SKM-1 treated with dmso at 0.1 percent for 144 hours (cell line): ENCODE data around the gene MCM10.
"Not testable (repeated sequence)": the region's sequence is repeated elsewhere in the genome, so short reads cannot be mapped to it uniquely, and the experiment has no call there.

Experiments used
- DNase-seq: peaks from one replicate; lab custom pipeline; 2025; ENCODE audit not compliant: unreplicated experiment; lab: John Stamatoyannopoulos, UW

Gene MCM10

GRCh38 chr10:13219685-13220670 is 58.6 kb downstream of the MCM10 start:
- DNase-seq = no peak

- no peak for DNase-seq
Observed at GRCh38 chr10:13221572-13221971, 60.2 kb downstream of the MCM10 start.

DNA sequence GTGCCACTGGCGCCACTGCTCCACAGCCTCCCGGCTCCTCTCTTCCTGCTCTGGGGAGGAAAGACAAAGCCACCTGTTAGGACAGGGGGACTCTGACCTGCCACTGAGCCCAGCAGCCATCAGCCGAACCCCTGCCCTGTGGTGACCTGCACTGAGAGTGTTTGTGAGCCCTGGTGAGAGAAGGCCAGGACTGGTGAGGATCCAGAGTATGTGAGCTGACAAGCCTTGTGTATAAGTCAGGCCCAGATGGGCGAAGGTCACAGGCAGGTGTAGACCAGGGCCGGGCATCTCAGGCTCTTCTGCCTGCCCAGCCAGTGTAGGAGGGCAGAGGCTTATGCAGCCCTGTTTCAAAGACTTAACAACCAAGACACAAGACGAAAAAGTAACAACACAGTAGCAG is 60.8 kb downstream of the MCM10 start:
- DNase-seq = no peak

DNA sequence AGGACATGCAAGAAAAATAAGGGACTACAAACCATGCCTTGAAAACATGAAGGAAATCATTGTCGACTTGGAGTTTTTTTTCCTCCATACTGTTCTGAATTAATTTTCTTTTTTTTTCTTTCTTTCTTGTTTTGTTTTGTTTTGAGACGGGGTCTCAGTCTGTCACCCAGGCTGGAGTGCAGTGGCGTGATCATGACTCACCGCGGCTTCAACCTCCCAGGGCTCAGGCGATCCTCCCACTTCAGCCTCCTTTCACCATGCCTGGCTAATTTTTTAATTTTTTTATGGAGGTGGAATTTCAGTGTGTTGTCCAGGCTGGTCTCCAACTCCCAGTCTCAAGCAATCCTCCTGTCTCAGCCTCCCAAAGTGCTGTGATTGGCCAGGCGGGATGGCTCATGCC is 61.2 kb downstream of the MCM10 start:
- DNase-seq = no peak

DNA sequence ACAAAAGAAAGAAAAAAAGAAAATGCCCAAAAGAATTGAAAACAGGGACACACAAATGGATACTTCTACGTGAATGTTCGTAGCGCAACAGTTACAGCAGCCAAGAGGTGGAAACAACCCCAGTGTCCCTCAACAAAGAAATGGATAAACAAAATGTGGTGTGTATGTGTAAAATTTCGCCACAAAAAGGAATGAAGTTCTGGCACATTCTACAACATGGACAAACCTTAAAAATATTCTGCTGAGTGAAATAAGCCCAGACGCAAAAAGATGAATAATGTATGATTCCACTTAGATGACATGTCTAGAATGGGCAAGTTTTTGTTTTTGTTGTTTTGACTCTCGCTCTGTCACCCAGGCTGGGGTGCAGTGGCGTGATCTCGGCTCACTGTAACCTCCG is 61.9 kb downstream of the MCM10 start:
- no peak for DNase-seq

DNA sequence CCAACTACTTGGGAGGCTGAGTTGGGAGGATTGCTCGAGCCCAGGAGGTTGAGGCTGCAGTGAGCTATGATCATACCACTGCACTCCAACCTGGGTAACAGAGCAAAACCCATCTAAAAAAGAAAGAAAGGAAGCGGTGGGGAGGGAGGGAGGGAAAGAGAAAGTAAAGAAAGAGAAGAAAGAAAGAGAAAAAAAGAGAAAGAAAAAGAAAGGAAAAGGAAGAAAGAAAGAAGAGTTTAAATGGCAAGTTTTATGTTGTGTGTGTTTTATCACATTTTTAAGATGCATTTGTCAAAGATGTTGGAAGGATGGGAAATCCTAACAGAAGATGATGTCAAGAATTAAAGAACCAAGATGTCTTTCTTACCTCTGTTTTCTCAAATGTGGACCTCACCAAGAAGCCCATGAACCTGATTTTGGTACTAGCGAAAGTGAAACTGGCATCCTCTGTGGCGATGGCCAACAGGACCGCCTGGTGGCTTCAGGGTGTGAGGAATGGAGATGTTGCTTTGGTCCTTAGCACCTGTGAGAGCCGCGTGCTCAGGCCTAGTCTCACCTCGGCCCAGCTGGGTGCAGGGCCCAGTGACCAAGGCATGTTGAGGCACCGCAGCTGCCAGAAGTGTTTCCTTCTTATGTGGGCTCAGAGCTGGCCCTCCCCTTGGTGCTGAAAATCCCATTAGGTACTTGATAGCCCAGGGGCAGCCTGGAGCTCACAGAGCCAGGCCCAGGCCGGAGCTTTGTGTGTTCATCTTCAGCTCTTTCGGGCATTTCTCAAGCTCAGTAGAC is 63.0 kb downstream of the MCM10 start:
- no peak for DNase-seq

- DNase-seq = no peak
Observed at GRCh38 chr10:13225601-13226000, 64.2 kb downstream of the MCM10 start.

DNA sequence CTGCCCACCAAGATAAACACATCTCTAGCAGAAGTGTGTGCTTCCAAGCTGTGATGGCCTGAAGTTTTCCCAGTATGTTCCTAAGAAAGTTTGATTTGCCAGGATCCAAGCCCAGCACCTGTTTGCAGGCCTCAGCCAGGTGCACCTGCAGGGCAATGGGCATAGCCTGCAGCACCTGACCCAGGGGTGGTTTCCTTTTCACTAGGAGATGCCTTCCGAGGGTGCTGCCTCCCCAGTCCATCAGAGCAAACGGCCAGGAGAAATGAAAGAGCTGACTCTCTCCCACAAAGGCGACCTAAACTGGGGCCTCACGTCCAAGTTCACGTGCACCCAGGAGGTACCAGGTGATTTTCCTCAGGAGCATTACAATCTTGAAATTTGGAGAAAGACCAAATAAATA is 65.7 kb downstream of the MCM10 start:
- no peak for DNase-seq

GRCh38 chr10:13231190-13231589 is 69.8 kb downstream of the MCM10 start:
- DNase-seq = no peak

- DNase-seq = no peak
Observed at GRCh38 chr10:13231808-13232207, 70.5 kb downstream of the MCM10 start.

DNA sequence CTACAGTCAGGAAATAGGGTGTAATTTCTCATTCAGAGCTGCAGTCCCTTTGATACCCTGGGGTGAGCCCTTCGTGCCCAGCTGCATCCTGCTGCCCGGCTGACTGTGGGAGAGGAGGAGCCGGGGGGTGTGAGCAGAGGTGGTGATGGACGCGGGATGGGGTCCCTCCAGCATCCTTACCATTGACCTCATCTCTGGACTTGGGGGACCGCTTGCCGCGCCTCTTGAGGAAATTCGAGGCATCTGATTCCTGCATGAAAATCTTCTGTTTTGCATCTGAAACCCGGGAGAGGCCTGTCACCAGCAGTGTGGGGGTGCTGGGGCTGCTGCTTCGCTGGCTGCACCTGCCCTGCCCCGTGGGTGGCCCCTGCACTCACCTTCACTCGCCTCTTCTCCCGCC is 72.0 kb downstream of the MCM10 start:
- DNase-seq = no peak

DNA sequence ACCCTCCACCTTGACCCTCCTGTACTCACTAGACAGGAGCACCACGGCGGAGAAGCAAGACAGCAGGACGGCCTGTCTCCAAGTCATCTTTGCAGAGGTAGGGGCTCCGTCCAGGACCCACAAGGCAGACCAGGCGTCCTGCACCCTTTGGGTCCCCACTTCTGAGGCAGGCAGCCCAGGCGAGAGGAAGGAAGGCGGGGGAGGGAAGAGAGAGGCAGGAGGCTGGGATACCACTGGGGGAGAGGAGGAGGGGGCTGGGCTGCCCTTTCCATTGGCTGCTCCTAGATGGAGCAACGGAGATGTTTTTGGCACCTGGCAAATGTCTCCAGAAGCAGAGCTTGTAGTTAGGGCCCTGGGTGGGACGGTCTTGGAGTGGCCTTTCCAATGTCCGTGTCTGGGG is 72.8 kb downstream of the MCM10 start, which contains the start of gene UCMA:
UCMA (minus strand) TSS at position 203 of the 400 bp plus-strand sequence; CDS start at position 87, 116 bp downstream.
- no peak for DNase-seq

DNA sequence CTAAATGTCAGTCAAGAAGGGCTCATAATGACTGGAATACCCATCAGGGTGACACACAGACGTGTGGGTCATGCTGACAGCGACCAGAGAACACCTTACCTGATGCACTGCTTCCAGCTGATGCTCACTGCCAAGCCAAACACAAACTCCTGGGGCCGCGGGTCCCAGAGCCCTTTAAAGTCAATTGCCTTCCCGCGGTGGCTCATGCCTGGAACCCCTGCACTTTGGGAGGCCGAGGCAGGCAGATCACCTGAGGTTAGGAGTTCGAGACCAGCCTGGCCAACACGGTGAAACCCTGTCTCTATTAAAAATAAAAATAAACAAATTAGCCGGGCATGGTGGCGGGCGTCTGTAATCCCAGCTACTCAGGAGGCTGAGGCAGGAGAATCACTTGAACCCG is 73.4 kb downstream of the MCM10 start:
- not testable (repeated sequence) for DNase-seq

GRCh38 chr10:13236638-13237037 is 75.3 kb downstream of the MCM10 start:
- DNase-seq = no peak

DNA sequence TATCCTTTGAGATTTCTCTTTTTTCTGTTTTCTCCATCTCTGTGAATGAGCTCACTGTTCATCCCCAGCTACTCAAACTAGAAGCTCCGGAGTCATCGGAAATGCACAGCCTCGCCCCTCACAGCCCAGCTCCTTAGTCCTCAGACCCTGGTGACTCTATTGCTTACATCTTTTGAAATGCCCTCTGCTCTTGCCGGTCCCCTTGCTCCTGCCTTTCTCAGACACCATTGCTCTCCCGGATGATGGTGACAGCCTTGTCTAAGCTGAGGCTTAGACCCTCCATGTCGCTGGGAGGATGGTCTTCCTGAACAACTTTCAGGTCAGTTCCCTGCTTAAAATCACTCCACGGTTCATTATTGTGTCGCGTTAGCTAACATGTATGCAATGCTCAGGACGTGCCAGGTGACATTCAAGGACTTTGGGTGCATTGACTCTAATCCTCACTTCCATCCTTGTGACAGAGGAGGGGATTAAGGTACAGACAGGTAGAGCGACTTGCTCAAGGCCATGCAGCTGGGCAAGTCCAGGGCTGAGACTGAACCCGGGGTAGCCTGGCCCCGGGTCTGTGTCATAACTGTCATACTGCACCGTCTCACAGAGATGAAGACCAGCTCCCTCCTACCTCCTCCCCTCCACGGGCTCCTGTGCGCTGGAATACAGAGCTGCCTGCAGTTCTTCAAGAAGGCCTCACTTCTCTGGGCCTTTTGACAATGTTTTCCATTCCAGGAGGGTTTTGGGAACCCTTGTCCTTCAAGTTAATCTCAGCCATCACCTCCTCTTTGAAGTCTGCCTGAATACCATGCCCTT is 77.1 kb downstream of the MCM10 start:
- DNase-seq = no peak

GRCh38 chr10:13239923-13240322 is 78.6 kb downstream of the MCM10 start:
- DNase-seq = no peak

GRCh38 chr10:13241613-13242012 is 80.3 kb downstream of the MCM10 start:
- DNase-seq = no peak

GRCh38 chr10:13242260-13242659 is 80.9 kb downstream of the MCM10 start:
- DNase-seq = not testable (repeated sequence)

GRCh38 chr10:13247246-13247645 is 85.9 kb downstream of the MCM10 start:
- DNase-seq = no peak

GRCh38 chr10:13247784-13248183 is 86.4 kb downstream of the MCM10 start:
- DNase-seq = no peak

- no peak for DNase-seq
Observed at GRCh38 chr10:13253726-13254125, 92.4 kb downstream of the MCM10 start.
